ENCODE data around the gene TAF7. TPM values are rescaled to one million over a fixed set of nuclear protein-coding genes. Genes with fewer than 3 reads are reported as not detected.
"Not testable (repeated sequence)": the region's sequence is repeated elsewhere in the genome, so short reads cannot be mapped to it uniquely, and the experiment has no call there.

The TAF7 gene
- total and polyA plus RNA-seq, 2 donors = 85.9 to 100 TPM

DNA sequence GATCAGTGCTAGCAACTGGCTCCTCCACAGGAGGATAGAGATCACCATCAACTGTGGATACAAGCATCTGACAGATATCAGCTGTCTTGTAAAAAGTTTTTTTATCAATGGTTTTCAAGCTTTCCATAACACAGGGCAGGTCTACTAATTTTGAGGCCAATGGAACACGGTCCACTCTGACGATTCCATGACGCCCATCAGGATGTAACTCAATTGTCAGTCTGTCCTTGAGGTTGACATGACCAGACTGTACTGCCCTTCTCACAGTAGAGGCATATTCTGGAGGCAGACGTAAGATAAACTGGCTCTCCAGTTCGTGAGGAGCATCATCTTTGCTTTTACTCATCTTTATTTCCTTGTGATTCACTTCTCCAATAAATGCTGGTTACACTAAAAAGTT, 885 bp downstream of the TAF7 start:
- Histone ChIP-seq H3K27ac (ENCODE audit: low read depth) (no peak overlapping the region), H3K4me3 (ENCODE audit: low read depth, low read length) (peak overlapping the region; percentile 73), H3K4me1 (ENCODE audit: insufficient read depth) (no peaks in the 10 kb centered on the region), H3K36me3 (ENCODE audit: insufficient read depth) (peaks cover 4% of the 10 kb centered on the region)
- no peak for DNase-seq (ENCODE audit: extremely low spot score)
- 69% methylated on average over 5 of the region's 5 CpGs for WGBS

DNA sequence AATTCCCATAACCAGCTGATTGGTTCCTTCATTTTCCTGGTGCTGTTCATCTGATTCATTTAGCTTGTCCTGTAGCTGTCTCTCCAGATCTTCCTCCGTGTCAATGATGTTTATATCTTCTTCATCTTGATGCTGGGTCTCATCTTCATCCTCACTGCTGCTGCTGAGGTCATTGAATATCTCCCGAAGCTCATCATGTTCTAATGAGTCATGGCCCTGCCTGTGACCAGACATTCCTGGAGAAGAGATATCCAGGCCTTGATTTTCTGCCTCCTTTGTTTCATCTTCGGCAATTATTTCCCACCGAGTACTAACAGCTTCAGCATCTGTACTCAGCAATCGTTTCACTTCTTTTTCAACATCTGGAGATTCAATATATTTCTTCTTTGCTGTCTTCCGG, 1.4 kb downstream of the TAF7 start:
- no peaks in the 10 kb centered on the region for H3K4me1 ChIP-seq (ENCODE audit: insufficient read depth)
- no peak for DNase-seq (ENCODE audit: extremely low spot score)
- H3K36me3 ChIP-seq (ENCODE audit: insufficient read depth) = peaks cover 4% of the 10 kb centered on the region
- 97% methylated on average over 6 of the region's 6 CpGs for WGBS
- no peak overlapping the region for H3K4me3 ChIP-seq (ENCODE audit: low read depth, low read length)
- H3K27ac ChIP-seq (ENCODE audit: low read depth) = no peak overlapping the region

DNA sequence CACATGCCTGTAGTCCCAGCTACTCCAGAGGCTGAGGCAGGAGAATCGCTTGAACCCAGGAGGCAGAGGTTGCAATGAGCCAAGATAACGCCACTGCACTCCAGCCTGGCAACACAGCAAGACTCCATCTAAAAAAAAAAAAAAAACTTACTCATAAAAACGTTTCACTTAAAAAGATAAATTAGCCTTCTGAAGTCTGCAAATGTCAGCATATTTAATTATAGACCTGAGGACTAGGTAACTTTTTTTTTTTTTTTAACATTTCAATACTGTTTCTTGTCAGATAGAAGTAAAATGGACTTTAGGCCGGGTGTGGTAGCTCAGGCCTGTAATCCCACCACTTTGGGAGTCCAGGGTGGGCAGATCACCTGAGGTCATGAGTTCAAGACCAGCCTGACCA, 3.6 kb downstream of the TAF7 start:
- 89% methylated on average over 4 of the region's 4 CpGs for WGBS
- not testable (repeated sequence) for H3K4me1 ChIP-seq (ENCODE audit: insufficient read depth); H3K4me3 ChIP-seq (ENCODE audit: low read depth, low read length); H3K27ac ChIP-seq (ENCODE audit: low read depth); H3K36me3 ChIP-seq (ENCODE audit: insufficient read depth); DNase-seq (ENCODE audit: extremely low spot score)

DNA sequence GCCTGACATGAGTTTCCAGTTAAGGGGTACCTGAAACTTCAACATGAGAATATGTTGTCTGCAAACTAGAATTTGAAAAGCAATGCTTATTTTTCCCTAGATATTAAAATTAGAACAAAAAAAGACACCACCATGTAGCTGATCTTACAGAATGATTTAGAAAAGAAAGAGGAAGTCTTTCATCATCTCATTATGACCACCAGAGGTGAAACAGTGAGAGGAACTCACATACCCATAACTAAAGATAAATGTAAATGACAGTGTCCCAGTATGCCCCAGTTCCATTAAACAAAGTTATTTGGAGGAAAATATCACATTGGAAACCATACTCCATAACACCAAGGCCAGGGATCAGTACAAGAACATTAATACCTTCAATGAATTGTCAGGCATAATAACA, 6.9 kb downstream of the TAF7 start:
- Histone ChIP-seq H3K4me3 (ENCODE audit: low read depth, low read length) (no peak overlapping the region), H3K36me3 (ENCODE audit: insufficient read depth) (peaks cover 4% of the 10 kb centered on the region), H3K27ac (ENCODE audit: low read depth) (no peak overlapping the region), H3K4me1 (ENCODE audit: insufficient read depth) (no peaks in the 10 kb centered on the region)
- no peak for DNase-seq (ENCODE audit: extremely low spot score)

DNA sequence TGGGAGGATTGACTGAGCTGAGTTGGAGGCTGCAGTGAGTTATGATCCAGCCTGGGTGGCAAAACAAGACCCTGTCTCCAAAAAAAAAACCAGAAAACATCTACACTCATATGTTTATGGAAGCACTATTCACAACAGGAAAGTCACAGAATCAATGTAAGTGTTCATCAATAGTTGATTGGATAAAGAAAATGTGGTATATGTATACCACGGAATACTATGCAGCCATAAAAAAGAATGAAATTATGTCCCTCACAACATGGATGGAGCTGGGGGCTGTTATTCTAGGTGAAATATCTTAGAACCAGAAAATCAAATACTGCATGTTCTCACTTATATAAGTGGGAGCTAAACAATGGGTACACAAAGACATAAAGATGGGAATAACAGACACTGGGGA, 14.0 kb downstream of the TAF7 start:
- Histone ChIP-seq H3K4me1 (ENCODE audit: insufficient read depth) (no peaks in the 10 kb centered on the region), H3K36me3 (ENCODE audit: insufficient read depth) (no peaks in the 10 kb centered on the region), H3K27ac (ENCODE audit: low read depth) (no peak overlapping the region), H3K4me3 (ENCODE audit: low read depth, low read length) (no peak overlapping the region)
- DNase-seq (ENCODE audit: extremely low spot score) = no peak
- WGBS = 98% methylated on average over 1 of the region's 1 CpG

DNA sequence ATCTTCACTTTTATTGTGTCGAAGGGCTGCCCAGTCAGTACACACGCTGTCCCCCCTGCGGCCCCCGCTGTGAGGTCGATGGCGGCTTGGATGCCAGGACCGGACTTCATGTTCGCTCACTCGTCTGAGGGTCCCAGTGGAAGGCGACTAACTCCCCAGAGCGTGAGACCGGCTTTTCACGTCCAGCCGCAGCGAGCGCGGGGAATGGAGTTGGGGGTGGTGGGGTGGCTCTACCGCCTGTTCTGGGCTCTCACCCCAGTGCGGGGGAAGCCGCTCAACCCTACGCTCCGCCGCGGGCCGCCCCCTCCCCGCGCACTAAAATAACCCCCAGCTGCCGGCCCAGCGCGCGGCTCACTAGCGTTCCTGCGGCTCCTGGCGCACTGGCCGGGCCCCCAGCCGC, 16.8 kb downstream of the TAF7 start, which contains the start of gene SLC25A2:
Gene SLC25A2 (minus strand): TSS at position 294 of the 400 bp plus-strand sequence. CDS start 184 bp downstream, at position 110.
- Histone ChIP-seq H3K27ac (ENCODE audit: low read depth) (no peak within 1 kb of the TSS), H3K4me3 (ENCODE audit: low read depth, low read length) (no peak within 1 kb of the TSS), H3K4me1 (ENCODE audit: insufficient read depth) (no peaks in the 10 kb centered on the region), H3K36me3 (ENCODE audit: insufficient read depth) (no peaks in the 10 kb centered on the region)
- WGBS = 46% methylated on average over 36 of the region's 36 CpGs
- no peak for DNase-seq (ENCODE audit: extremely low spot score)

DNA sequence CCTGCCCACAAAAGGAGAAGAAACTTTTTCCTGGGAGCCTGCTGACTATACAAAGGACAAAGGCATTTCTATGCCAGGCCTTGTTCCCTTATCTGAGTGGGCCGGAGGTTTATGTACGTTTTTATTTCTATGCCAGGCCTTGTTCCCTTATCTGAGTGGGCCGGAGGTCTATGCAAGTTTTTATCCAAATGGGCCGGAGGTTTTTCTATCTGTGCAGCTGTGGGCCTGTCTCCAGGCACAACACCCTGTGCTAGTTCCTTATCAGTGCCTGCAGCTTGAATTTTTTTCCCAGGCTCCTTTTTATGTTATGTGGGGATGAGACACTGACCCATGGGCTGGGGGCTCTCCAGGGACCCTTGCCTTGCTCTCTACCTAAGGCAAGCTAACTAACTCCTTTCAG, 22.2 kb downstream of the TAF7 start:
- WGBS = 84% methylated on average over 4 of the region's 4 CpGs
- H3K4me3 ChIP-seq (ENCODE audit: low read depth, low read length) = no peak overlapping the region
- DNase-seq (ENCODE audit: extremely low spot score) = no peak
- H3K36me3 ChIP-seq (ENCODE audit: insufficient read depth) = no peaks in the 10 kb centered on the region
- no peaks in the 10 kb centered on the region for H3K4me1 ChIP-seq (ENCODE audit: insufficient read depth)
- H3K27ac ChIP-seq (ENCODE audit: low read depth) = no peak overlapping the region

DNA sequence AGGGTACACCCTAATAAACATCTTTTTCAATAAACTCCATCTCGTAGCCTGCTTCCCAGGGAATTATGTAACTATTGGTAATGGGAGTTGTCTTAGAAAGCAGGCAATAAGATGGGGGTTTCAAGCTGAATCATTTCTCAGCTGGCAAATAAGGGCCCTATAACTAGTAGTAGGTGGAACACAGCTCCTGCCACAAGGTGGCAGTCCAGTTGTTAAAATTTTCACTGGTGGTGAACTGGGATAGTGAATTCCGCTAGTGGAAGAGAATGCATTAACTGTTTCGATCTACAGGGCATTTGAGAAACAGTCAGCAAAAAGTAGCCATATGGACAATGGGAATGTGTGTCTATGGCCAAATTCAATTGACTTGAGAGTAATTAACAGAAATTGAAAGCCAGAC, 47.7 kb downstream of the TAF7 start:
- 53% methylated on average over 3 of the region's 3 CpGs for WGBS
- Histone ChIP-seq H3K27ac (ENCODE audit: low read depth) (no peak overlapping the region), H3K36me3 (ENCODE audit: insufficient read depth) (peaks cover 2% of the 10 kb centered on the region), H3K4me3 (ENCODE audit: low read depth, low read length) (no peak overlapping the region), H3K4me1 (ENCODE audit: insufficient read depth) (no peaks in the 10 kb centered on the region)
- DNase-seq (ENCODE audit: extremely low spot score) = no peak

DNA sequence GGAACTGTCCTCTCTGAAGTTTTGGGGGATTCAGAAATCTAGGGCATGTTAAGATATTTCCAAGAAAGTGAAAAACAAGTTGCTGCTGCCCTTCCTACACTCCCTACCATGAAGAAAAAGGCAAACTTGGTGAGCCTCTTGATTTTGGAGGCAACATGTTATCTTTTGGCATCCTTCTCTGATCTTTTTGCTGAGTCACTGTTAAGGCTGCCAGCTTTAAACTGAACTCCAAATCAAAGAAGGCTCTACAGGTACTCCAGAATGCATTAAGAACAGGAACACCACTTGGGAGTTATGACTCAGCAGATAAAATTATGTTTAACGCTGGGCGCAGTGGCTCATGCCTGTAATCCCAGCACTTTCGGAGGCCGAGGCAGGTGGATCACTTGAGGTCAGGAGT, 51.4 kb downstream of the TAF7 start:
- peaks cover 2% of the 10 kb centered on the region for H3K36me3 ChIP-seq (ENCODE audit: insufficient read depth)
- H3K27ac ChIP-seq (ENCODE audit: low read depth) = no peak overlapping the region
- H3K4me1 ChIP-seq (ENCODE audit: insufficient read depth) = no peaks in the 10 kb centered on the region
- WGBS = 93% methylated on average over 4 of the region's 4 CpGs
- no peak for DNase-seq (ENCODE audit: extremely low spot score)
- H3K4me3 ChIP-seq (ENCODE audit: low read depth, low read length) = no peak overlapping the region

Other genes starting within 250 kb of the TAF7 start
Only the 30 nearest of the 38 such genes appear.
- gene PCDHB7, start 148.1 kb downstream of the TAF7 start, total RNA-seq = 3.2 TPM
- 2.6 TPM for gene PCDHB7, start 148.1 kb downstream of the TAF7 start, polyA plus RNA-seq
- gene PCDHB8, start 143.0 kb downstream of the TAF7 start, total RNA-seq = 1.6 TPM
- 1.0 TPM for gene PCDHB8, start 143.0 kb downstream of the TAF7 start, polyA plus RNA-seq
- 3.3 TPM for gene PCDHB16, start 138.4 kb downstream of the TAF7 start, total RNA-seq
- 2.4 TPM for gene PCDHB16, start 138.4 kb downstream of the TAF7 start, polyA plus RNA-seq
- 2.4 TPM for gene PCDHB9, start 133.6 kb downstream of the TAF7 start, total RNA-seq
- 1.2 TPM for gene PCDHB9, start 133.6 kb downstream of the TAF7 start, polyA plus RNA-seq
- gene PCDHB10, start 128.4 kb downstream of the TAF7 start, total RNA-seq = 5.0 TPM
- gene PCDHB10, start 128.4 kb downstream of the TAF7 start, polyA plus RNA-seq = 5.1 TPM
- 7.3 TPM for gene PCDHB11, start 121.2 kb downstream of the TAF7 start, total RNA-seq
- 2.8 TPM for gene PCDHB11, start 121.2 kb downstream of the TAF7 start, polyA plus RNA-seq
- 6.9 TPM for gene PCDHB12, start 112.1 kb downstream of the TAF7 start, total RNA-seq
- 3.4 TPM for gene PCDHB12, start 112.1 kb downstream of the TAF7 start, polyA plus RNA-seq
- gene PCDHB13, start 106.9 kb downstream of the TAF7 start, total RNA-seq = 5.9 TPM
- gene PCDHB13, start 106.9 kb downstream of the TAF7 start, polyA plus RNA-seq = 2.5 TPM
- 10.1 TPM for gene PCDHB14, start 97.4 kb downstream of the TAF7 start, total RNA-seq
- 8.2 TPM for gene PCDHB14, start 97.4 kb downstream of the TAF7 start, polyA plus RNA-seq
- gene PCDHB15, start 75.4 kb downstream of the TAF7 start, total RNA-seq = 7.8 TPM
- 7.3 TPM for gene PCDHB15, start 75.4 kb downstream of the TAF7 start, polyA plus RNA-seq
- 0.69 TPM for gene SLC25A2, start 16.7 kb downstream of the TAF7 start, total RNA-seq
- not detected for gene SLC25A2, start 16.7 kb downstream of the TAF7 start, polyA plus RNA-seq
- 1.2 TPM for gene PCDHGA1, start 9.7 kb upstream of the TAF7 start, total RNA-seq
- gene PCDHGA1, start 9.7 kb upstream of the TAF7 start, polyA plus RNA-seq = 1.2 TPM
- 5.7 TPM for gene PCDHGA2, start 18.0 kb upstream of the TAF7 start, total RNA-seq
- 4.1 TPM for gene PCDHGA2, start 18.0 kb upstream of the TAF7 start, polyA plus RNA-seq
- 4.6 TPM for gene PCDHGA3, start 23.0 kb upstream of the TAF7 start, total RNA-seq
- gene PCDHGA3, start 23.0 kb upstream of the TAF7 start, polyA plus RNA-seq = 1.6 TPM
- 5.7 TPM for gene PCDHGB1, start 29.3 kb upstream of the TAF7 start, total RNA-seq
- gene PCDHGB1, start 29.3 kb upstream of the TAF7 start, polyA plus RNA-seq = 0.47 TPM
- gene PCDHGA4, start 34.2 kb upstream of the TAF7 start, total RNA-seq = 5.8 TPM
- gene PCDHGA4, start 34.2 kb upstream of the TAF7 start, polyA plus RNA-seq = 2.2 TPM
- gene PCDHGB2, start 39.2 kb upstream of the TAF7 start, total RNA-seq = 7.9 TPM
- 2.2 TPM for gene PCDHGB2, start 39.2 kb upstream of the TAF7 start, polyA plus RNA-seq
- gene PCDHGA5, start 43.4 kb upstream of the TAF7 start, total RNA-seq = 7.0 TPM
- gene PCDHGA5, start 43.4 kb upstream of the TAF7 start, polyA plus RNA-seq = 2.6 TPM
- 7.3 TPM for gene PCDHGB3, start 49.5 kb upstream of the TAF7 start, total RNA-seq
- 1.4 TPM for gene PCDHGB3, start 49.5 kb upstream of the TAF7 start, polyA plus RNA-seq
- 9.6 TPM for gene PCDHGA6, start 53.1 kb upstream of the TAF7 start, total RNA-seq
- gene PCDHGA6, start 53.1 kb upstream of the TAF7 start, polyA plus RNA-seq = 3.7 TPM
- 6.9 TPM for gene PCDHGA7, start 62.0 kb upstream of the TAF7 start, total RNA-seq
- gene PCDHGA7, start 62.0 kb upstream of the TAF7 start, polyA plus RNA-seq = 1.9 TPM
- 11.7 TPM for gene PCDHGB4, start 66.9 kb upstream of the TAF7 start, total RNA-seq
- 2.4 TPM for gene PCDHGB4, start 66.9 kb upstream of the TAF7 start, polyA plus RNA-seq
- 9.1 TPM for gene PCDHGA8, start 71.8 kb upstream of the TAF7 start, total RNA-seq
- gene PCDHGA8, start 71.8 kb upstream of the TAF7 start, polyA plus RNA-seq = 0.25 TPM
- 13.5 TPM for gene PCDHGB5, start 77.2 kb upstream of the TAF7 start, total RNA-seq
- gene PCDHGB5, start 77.2 kb upstream of the TAF7 start, polyA plus RNA-seq = 4.7 TPM
- 12.5 TPM for gene PCDHGA9, start 82.0 kb upstream of the TAF7 start, total RNA-seq
- gene PCDHGA9, start 82.0 kb upstream of the TAF7 start, polyA plus RNA-seq = 3.1 TPM
- 12.0 TPM for gene PCDHGB6, start 87.2 kb upstream of the TAF7 start, total RNA-seq
- 5.0 TPM for gene PCDHGB6, start 87.2 kb upstream of the TAF7 start, polyA plus RNA-seq
- gene PCDHGA10, start 92.2 kb upstream of the TAF7 start, total RNA-seq = 12.3 TPM
- 1.6 TPM for gene PCDHGA10, start 92.2 kb upstream of the TAF7 start, polyA plus RNA-seq
- 10.4 TPM for gene PCDHGB7, start 96.9 kb upstream of the TAF7 start, total RNA-seq
- gene PCDHGB7, start 96.9 kb upstream of the TAF7 start, polyA plus RNA-seq = 11.7 TPM
- 12.5 TPM for gene PCDHGA11, start 100.3 kb upstream of the TAF7 start, total RNA-seq
- gene PCDHGA11, start 100.3 kb upstream of the TAF7 start, polyA plus RNA-seq = 1.9 TPM
- gene PCDHGA12, start 109.7 kb upstream of the TAF7 start, total RNA-seq = 7.8 TPM
- gene PCDHGA12, start 109.7 kb upstream of the TAF7 start, polyA plus RNA-seq = 2.9 TPM